8988T (cell line): ENCODE results near the gene TNS4.

Experiments
- DNase-seq: peaks from one replicate; pipeline ENCODE4 v3.0.0; 2011

Gene TNS4

DNA sequence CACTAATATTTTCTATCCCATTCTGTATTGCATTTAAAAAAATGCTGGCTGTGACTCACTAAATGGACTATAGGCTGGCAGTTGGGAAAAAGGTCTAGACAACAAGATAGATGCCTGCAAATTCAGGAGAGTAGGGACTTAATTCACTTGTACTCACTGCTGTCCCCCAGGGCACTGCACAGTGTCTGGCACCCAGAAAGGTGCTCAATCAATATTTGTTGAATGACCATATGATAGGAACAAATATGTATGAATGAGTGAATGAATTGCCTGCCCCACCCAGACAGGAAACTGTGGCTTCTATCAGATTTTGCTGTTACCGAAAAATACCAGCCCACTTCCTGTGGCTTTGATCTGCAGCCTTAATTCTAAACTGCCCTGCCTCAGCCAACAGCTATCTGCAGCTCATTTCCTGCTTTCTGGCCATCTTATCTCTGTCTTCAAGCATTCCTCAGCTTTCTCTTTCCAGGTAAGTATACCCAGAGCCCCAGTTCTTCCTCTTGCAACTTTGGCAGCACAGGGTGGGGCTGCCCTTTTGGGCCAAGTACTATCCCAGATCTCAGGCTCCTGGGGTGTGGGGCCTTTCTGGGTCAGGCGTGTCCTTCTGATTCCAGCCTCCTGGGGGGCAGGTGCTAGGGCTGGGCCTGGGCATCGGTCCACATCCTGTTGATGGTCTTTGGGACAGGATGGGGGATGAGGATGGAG is 15.3 kb upstream of the TNS4 start:
- no peak for DNase-seq

DNA sequence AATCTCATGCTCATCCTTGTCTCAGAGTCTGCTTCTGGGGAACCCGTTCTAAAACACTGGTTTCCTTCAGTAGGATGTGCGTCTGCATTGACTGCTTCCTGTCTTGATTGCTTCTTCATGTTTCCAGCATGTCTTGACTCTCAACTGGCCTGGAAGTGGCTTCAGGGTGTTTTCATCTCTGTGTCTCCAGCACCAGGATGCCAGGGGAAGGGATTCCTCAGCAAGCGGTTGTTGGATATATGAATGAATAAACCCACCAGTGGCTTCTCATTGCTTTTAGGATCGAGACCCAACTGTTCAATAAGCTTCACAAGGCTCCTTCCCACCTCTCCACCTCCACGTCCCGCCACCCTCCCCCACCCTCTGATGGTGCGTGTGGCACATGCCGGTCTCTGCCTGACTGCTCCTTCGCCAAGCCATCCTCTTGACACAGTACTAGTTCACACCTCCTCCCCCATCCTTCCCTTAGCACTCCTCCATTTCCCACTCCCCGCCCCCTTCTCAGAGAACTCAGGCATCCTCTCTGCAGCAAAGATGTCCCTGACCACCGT is 14.1 kb upstream of the TNS4 start:
- DNase-seq: no peak

DNA sequence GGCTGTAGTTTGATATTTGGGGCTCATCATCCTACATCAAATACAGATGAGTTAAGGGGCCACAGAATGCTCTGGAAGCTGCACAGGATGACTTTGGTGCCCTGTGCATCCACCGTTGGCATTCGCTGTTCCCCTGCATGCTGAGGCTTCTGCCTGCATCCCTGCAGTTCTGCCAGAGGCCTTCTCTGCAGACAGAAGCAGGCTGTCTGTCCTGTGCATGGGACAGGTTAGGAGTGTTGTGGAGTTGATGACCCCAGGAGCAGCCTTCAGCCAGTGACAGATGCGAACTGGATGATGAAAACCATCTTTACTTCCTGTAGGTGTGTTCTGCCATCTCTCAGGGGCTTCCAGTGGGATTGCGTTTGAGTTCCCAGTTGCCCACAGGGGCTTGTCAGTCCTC is 13.6 kb upstream of the TNS4 start:
- no peak for DNase-seq

DNA sequence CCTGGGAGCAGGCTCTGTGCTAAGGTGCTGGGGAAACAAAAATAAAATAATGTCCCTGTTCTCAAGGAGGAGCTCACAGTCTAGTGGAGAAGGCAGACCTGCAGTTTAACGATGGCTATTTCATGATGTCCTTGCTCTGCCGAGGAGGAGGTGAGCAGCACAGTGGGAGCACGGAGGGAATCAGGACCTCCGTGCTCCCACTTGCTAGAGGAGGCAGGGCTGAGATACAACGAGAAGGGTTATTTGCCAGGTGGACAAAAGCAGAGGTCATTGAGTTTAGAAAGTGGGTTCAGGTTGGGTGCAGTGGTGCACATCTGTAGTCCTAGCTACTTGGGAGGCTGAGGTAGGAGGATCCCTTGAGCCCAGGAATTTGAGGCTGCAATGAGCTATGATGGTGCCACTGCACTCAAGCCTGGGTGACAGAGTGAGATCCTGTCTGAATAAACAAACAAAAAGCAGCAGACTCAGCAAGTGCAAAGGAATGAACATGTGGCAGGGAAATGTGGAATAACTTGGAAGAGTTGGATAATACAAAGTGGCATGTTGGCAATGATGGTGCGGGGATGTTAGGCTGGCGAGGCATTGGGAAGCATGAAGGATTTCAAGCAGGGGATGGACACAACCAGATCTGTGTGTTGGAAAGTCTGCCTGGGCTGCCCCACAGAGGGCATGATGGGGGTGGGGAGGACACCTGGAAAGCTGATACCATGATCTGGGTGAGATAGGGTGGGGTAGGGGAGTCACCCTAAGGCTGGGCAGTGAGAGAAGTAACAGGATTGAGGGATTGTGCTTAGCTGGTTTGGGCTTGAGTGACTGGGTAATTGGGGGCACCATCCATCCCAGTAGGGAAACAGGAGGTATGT is 12.8 kb upstream of the TNS4 start:
- DNase-seq: no peak

DNA sequence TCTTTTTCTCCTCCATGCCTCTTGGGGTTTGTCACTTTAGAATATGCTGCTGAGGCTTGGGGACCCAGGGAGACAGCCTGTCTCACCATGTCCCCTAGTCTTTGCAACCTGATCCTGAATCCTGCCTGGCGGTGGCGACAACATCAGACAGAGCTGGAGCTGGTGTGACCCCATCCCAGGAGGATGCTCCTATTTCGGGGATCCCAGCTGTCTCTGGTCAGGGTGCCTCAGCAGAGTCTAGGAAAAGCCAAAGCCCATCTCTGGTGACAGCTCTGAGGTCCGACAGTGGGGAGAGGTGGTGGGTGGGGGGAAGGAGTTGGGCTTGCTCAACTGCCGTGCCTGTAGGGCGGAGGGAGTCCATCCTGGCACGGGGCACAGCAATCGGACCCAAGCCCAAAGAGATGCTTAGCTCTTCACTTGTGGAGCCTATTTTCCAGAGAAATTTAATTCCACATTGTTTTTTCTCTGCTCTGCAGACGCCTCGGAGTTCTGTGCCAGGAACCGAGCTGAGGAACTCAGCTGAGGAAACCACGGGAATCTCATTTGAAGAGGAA is 10.3 kb upstream of the TNS4 start:
- DNase-seq: no peak

DNA sequence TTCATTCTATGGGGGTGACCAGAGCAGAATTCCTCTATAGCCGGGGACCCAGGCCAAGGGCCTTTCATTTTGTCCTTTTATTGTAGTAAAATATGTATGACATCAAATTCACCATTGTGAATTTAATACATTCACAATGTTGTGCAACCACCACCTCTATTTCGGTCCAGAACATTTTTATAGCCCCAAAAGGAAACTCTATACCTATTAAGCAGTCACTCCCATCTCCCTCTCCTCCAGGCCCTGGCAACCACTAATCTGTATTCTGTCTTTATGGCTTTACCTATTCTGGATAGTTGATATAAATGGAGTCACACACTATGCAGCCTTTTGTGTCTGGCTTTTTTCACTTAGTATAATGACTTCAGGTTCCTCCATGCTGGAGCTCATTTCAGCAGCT is 9.7 kb upstream of the TNS4 start:
- no peak for DNase-seq

DNA sequence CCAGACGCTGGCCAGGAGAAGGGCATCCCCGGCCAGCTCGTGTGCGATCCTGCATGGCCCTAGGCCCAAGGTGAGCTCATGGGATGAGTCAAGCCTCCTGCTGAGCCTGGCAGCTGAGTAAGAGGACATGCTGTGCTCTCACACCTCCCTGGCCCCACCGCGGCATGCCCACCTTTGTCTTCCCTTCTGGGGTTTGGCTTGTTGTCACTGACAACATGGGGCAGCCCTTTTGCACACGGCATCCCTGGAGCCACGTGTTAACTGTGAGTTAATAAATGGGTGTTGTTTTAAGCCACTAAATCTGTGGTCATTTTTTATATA is 8.9 kb upstream of the TNS4 start:
- DNase-seq: no peak

DNA sequence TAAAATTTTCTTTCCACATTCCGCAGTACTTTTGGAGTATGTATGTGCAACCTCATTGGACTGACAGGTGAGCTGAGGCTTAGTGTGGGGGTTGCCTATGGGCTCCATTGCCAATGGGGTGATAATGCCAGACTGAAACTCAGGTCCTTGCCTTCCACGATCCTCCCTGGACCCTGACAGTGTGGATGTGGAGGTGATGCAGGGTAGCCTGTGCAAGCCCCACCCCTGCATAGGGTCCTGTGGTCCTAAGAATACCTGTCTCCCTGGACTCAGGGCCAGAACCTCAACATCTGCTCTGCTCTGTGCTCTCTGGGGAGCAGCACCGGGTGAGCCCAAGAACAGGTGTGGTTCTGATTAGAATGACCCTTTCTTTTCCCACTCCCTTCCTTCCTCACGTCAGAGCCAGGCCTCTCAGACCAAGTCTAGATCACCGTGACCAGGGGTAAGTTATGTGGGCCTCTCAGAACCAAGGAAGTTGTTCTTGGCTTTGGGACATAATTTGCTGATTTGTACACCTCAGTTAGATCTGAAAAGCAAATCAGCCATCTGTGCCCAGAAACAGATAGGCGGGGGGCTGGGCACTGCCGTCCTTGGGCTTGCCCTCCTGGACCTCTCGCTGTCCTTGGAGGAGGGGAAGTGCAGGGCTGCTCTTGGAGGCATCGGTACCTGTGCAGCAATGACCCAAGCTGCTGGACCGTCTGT is 8.4 kb upstream of the TNS4 start:
- no peak for DNase-seq

DNA sequence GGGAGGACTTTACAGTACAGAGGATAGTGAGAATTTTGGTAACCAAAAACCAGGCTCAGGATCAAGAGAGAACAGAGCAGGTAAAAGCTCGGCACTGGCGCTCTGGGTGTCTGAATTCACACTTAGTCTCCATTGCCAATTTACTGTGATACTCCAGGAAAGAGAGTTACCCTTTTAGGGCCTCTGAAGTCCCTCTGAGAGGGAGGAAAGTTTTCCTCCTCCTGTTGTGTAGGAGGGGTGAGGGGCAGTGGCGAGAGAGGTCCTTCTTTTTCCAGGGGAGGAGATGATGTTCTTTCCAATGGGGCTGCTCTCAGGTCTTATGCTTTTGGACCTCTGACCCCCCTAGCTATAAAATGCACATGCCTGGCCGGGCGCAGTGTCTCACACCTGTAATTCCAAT is 5.4 kb upstream of the TNS4 start:
- no peak for DNase-seq

DNA sequence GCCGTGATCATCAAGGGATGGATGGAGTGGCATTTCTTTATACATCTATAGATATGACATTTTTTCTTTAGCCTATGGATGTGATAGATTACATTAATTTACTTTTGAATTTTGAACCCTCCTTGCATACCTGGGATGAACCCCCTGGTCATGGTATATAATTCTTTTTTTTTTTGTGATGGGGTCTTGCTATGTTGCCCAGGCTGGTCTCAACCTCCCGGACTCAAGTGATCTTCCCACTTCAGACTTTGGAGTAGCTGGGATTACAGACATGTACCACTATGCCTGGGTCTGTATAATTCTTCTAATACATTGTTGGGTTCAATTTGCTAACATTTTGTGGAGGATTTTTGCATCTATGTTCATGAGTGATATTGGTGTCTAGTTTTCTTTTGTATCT is 1.7 kb upstream of the TNS4 start:
- no peak for DNase-seq

DNA sequence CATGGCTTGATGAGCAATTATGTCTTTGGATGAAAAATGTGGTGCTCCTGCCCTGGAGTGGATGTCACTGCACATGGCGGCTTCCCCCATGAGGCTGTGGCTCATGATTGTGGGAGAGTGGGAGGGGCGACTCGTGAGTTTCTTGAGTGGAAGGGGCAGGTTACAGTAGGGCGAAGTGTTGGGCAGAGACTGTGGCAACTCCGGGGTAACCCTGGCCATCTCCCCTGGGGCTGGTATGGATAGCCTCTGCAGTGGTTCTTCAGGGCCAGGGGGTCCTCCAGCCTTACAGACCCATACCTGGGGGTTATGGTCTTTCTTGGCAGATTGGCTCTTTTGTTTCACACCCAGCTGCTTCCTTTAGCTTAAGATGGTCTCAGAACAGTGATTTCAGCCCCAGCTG is 1.3 kb upstream of the TNS4 start:
- DNase-seq: no peak

DNA sequence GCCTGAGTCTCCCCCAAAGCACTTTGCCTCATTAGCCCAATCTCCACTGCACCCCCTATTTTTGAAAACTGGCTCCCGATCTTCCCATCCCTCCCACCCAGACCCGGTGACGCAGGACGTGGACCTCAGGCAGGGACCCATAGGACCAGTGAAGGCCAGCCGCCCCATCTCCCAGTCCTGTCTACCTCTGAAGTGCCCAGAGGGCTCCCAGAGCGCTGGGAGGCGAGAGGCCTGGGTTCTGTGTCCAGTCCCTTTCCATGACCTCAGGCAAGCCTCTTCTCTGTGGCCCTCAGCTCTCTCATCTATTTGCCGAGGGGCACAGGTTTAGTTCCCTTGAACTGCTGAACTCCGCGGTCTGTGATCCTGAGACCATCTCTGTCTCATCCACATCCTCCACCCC is 714 bp downstream of the TNS4 start:
- DNase-seq: no peak

DNA sequence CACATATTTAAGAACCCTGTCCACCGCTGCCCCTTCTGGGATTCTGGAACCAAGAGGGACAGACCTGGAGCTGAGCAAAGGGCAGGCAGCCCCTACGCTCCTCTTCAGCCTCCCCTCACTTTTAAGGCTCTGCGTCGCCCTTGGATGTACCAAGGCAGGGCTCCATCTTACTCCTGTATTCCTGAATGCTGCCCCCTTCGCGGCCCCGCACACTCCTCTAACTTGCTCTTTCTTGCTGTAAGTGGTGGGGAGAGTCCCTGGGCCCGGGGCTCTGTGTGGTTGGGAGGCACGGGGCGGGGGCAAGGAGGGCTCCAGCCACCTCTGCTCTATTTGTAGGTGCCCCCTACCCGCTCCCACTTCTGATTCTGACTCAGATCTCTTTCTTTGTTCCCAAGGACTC is 1.2 kb downstream of the TNS4 start:
- no peak for DNase-seq

DNA sequence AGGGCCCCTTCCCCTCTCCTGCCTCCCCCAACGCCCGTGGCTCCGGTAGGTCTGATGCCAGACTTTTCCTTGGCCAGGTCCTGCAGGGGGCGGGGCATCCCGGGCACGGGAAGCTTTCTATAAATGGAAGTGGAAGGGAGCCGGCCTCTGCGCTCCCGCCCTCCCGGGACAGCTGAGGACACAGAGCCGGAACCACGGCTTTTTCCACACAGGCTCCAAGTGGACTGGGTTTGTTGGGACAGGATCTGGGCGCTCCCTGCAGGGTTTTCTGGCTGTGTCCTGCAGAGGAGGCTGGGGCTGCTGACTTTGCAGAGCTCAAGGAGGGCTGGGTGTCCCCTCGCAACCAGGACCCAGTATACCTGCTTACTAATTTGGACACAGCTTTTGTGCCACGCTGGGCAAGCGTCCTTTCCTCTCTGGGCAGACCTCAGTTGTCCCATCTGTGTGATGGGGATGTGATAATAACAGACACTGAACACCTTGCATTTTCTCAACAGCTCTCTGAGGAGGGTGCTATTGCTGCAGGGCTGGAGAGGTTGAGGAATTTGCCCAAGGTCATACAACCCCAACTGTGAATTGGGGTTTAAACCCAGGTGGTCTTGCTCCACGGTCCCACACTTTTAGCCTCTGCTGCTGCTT is 1.8 kb downstream of the TNS4 start:
- DNase-seq: no peak

DNA sequence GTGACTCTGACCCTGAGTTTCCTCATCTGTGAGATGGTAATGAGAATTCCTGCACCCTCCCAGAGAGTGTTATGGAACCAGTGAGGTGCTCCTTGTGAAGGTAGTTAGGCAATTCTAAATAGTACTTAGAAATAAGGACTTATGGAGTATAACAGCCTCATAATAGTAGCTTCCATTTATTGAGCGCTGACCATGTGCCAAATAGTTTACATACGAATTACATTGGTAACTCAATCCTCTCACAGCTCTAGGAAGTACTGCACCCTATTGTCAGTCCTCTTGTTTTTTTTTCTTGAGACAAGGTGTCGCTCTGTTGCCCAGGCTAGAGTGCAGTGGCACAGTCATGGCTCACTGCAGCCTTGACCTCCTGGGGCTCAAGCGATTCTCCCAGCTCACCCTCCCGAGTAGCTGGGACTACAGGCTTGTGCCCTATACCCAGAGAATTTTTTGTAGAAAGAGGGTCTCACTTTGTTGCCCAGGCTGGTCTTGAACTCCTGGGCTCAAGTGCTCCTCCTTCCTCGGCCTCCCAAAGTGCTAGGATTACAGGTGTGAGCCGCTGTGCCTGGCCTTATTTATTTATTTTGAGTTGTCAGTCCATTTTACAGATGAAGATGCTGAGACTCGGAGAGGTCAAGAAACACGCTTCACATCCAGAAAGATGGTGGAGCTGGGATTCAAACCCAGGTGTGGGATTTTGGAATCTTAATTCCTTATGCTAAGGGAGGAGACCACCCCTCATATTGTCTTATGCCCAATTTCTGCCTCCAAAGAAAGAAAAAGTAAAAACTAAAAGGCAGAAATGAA is 2.9 kb downstream of the TNS4 start:
- no peak for DNase-seq

DNA sequence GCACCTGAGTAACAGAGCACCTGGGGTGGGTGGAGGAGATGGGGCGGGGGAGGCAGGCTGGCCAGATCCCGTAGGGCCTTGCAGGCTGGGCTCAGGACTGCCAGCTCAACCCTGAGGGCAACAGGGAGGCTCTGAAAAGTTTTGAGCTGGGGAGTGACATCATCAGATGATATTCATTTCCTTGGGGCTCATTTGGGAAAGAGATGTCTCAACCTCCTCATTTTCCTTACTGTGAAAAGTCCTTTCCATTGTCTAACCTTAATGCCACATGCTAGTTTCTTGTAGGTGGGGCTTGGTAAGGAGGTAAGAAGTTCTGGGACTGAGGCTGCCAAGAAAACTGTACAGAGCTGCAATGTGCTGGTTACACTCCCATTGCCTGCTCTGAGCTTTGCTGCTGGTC is 3.7 kb downstream of the TNS4 start:
- DNase-seq: no peak

DNA sequence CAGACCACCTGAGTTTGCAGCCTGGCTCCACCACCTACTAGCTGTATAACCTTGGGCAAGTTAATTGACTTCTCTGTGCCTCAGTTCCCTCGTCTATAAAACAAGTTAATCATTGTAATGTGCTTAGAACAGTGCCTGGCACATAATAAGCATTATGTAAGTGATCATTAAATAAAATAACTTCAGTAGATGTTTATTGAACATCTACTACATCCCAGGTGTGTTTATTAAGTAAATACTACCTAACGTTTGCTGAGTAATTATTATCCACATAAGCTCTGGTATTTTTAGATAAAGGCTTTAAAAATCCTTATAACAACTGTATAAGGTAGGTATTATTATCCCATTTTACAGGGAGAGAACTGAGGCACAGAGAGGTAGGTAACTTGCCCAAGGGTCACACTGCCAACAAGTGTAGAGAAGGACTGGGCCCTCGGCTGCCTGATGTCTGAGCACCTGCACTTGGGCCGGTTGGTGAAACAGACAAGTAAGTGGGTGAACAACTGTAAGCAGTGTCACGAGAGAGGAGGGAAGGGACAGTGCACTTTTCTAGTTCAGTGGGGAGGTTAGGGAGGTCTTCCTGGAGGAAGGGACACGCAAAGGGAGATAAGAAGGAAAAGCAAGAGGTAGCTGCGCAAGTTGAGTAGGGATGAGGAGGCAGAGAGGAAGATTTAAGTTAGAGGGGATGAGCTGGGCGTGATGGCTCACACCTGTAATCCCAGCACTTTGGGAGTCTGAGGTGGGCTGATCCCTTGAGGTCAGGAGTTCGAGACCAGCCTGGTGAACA is 4.6 kb downstream of the TNS4 start:
- DNase-seq: no peak

DNA sequence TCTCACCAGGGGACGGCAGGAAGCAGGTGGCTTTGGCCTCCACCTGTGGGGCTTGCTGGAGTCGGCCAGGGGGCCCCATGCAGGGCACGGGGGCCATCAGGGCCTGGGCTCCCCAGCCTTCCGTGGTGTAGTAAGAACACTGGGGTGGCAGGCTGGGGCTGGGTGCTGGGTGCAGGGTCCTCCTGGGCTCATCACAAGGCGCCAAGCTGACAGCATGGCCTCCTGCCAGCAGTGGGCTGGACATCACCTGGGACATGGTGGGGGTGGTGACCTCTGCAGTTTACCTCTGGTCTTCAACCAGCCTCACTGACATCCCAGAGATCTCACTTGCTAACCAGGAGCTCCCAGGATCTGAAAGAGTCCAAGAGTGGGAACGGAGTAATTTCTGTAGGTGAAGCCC is 5.3 kb downstream of the TNS4 start:
- no peak for DNase-seq

DNA sequence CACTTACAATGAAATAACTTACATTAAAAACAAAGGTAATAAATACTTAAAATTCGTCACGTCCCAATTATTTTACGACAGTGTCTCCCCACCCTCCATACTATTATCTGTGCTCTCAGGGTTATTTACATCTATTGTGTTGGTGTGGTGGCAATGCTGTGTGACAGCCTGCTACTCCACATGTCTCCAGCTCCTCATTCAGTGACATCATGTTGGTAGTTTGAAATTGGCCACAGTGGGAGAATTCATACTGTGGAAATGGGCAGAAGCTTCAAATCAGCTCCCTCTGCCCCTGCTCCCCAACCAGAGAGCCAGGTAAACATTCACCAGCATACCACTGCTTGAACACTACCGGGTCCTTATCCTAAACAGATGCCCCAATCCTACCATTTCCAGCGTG is 6.3 kb downstream of the TNS4 start:
- DNase-seq: no peak

DNA sequence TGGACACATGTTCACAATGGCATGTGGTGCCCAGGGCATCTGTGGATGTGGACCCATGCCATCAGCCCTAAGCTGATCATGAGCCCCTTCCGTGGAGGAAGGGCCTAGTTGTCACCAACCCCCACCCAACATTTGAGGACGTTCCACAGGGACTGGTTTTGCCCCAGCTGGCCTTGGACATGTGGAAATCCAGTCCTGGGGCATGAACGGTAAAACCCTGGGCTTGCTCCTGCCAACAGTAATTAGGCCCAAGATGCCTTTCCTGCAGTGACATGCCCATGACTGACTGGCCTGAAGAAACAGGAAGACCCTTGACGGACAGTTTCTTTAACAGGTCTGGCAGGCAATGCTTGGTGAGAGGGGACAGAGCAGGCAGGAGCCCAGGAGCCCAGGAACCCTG is 7.7 kb downstream of the TNS4 start:
- DNase-seq: no peak

DNA sequence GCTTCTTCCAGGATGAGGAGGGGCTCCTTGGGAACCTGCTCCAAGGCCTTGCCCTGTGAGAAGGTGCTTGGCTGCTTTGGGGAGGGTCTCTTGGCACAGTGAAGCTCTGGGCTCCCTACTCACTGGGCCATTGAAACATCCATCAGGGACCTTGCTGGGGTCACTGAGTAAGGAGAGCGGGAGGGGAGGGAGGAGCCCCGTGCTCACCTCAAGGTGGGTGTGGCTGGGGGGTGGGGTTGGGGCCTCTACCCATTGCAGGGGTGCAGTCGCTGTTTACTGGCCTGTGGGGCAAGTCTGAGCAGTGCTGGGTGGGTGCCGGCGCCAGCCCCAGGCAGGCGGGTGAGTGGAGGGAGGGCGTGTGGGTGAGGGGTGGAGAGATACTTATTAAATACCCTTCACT is 9.9 kb downstream of the TNS4 start:
- DNase-seq: no peak
